ENCODE data around the gene TMEM109.

GRCh38 chr11:60954421-60954820 lies 40.5 kb downstream of the TMEM109 start:
- TF ChIP-seq ZBTB1 (CRISPR knock-in tag; IDR thresholded peaks at IDR 0.05; ENCODE audit: borderline replicate concordance, low read depth) = no peak
- TF ChIP-seq ZFX (CRISPR knock-in tag; IDR thresholded peaks at IDR 0.05) = no peak
- no peak for TF ChIP-seq NFIC (IDR thresholded peaks at IDR 0.05)
- TF ChIP-seq RFX5 (IDR thresholded peaks at IDR 0.05; ENCODE audit: low read depth, low read length) = no peak
- no peak for TF ChIP-seq ATF7 (IDR thresholded peaks at IDR 0.05)
- TF ChIP-seq TEAD4 (IDR thresholded peaks at IDR 0.05; ENCODE audit: low read length) = no peak
- TF ChIP-seq TEAD4 (CRISPR knock-in tag; IDR thresholded peaks at IDR 0.05; ENCODE audit: borderline replicate concordance) = no peak

Measured in K562 (cell line).